Hepatocyte (in vitro differentiated cells): ENCODE results near the gene KLRF2.

Experiments used
- CTCF ChIP-seq: fragments of 200-600 bp; sonication (generic); IDR thresholded peaks from 2 replicates; pipeline ENCODE4 v1.5.1; 2016; ENCODE audit warnings: antibody characterized with exemption, mild to moderate bottlenecking; ENCODE audit not compliant: poor library complexity
- EZH2 ChIP-seq: fragments of 200-600 bp; sonication (generic); IDR thresholded peaks from 2 replicates; pipeline ENCODE4 v1.6.1; 2016; ENCODE audit warnings: antibody characterized with exemption, mild to moderate bottlenecking, borderline replicate concordance

DNA sequence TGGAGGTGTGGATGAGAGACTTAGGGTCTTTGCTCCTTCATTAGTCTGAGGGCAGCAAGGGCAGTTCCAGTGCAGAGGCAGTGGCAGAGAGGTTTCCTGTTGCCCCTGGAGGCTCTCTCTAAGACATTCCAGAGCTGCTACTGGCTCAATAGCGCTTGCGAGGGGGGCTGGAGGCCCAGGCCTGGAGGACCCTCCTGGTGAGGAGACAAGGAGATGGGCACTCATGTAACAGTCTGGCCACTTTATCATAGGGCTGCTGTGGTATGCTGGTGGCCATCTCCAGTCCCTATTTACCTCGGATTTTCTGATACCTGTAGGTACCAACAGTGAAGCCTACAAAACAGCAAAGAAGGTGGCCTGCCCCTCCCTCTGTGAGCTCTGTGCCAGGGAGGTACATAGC is 38.2 kb downstream of the KLRF2 start:
- no peak for TF ChIP-seq CTCF
- no peak for TF ChIP-seq EZH2
